ENCODE data around the gene GZMA. TPM values are rescaled to one million over a fixed set of nuclear protein-coding genes. Genes with fewer than 3 reads are reported as not detected.

GZMA gene
- not detected for total RNA-seq

DNA sequence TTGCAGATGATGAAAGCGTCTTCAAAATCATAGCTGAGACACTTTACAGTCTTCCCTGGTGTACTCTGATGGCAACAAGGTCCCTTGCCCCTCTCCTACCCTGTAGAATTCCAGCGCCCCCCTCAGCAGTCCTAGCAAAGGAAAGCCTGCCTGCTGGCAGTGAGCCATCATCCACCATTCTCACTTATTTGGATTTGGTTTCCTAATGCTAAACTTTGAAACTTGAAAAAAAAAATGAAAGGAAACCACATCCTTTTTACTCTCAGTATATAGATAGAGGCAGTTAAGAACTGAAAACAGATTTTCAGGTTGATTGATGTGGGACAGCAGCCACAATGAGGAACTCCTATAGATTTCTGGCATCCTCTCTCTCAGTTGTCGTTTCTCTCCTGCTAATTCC is at the start of gene GZMA:
GZMA (plus strand) TSS at position 299 of the 400 bp plus-strand sequence; CDS start at position 336, 37 bp downstream.
- H3K27ac ChIP-seq = no peak within 1 kb of the TSS
- H3K4me3 ChIP-seq = no peak within 1 kb of the TSS
- no peaks in the 10 kb centered on the region for H3K9me3 ChIP-seq
- TF ChIP-seq, protein P1, sequence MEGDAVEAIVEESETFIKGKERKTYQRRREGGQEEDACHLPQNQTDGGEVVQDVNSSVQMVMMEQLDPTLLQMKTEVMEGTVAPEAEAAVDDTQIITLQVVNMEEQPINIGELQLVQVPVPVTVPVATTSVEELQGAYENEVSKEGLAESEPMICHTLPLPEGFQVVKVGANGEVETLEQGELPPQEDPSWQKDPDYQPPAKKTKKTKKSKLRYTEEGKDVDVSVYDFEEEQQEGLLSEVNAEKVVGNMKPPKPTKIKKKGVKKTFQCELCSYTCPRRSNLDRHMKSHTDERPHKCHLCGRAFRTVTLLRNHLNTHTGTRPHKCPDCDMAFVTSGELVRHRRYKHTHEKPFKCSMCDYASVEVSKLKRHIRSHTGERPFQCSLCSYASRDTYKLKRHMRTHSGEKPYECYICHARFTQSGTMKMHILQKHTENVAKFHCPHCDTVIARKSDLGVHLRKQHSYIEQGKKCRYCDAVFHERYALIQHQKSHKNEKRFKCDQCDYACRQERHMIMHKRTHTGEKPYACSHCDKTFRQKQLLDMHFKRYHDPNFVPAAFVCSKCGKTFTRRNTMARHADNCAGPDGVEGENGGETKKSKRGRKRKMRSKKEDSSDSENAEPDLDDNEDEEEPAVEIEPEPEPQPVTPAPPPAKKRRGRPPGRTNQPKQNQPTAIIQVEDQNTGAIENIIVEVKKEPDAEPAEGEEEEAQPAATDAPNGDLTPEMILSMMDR (IDR thresholded peaks at IDR 0.05) = no peak
- no peak for TF ChIP-seq POLR2A (IDR thresholded peaks at IDR 0.05)
- ATAC-seq = no peak
- H3K27me3 ChIP-seq = no peaks in the 10 kb centered on the region
- no peaks in the 10 kb centered on the region for H3K36me3 ChIP-seq (replicated peaks in 1 of 2; ENCODE audit: insufficient read depth in 1 of 2, low read depth in 2 of 2)
- no peak for DNase-seq
- no peaks in the 10 kb centered on the region for H3K4me1 ChIP-seq
- intact Hi-C loops (cut with DNase I) = no loop called here
- 39 to 50% methylated on average over 3 of the region's 3 CpGs for WGBS, 2 donors

GRCh38 chr5:55055183-55055582 is 47.3 kb upstream of the GZMA start:
- Histone ChIP-seq H3K4me1 (no peaks in the 10 kb centered on the region), H3K4me3 (no peak overlapping the region), H3K27me3 (no peaks in the 10 kb centered on the region), H3K27ac (no peak overlapping the region), H3K36me3 (replicated peaks in 1 of 2; ENCODE audit: insufficient read depth in 1 of 2, low read depth in 2 of 2) (no peaks in the 10 kb centered on the region), H3K9me3 (peaks cover 0 to 11% (median 0%) of the 10 kb centered on the region in 3 donors)
- no peak for DNase-seq
- WGBS, 2 donors = 45 to 55% methylated on average over 2 of the region's 2 CpGs
- intact Hi-C loops (cut with DNase I) = no loop called here
- TF ChIP-seq, protein P1 (IDR thresholded peaks at IDR 0.05) = no peak
- TF ChIP-seq POLR2A (IDR thresholded peaks at IDR 0.05) = no peak
- ATAC-seq = no peak

GRCh38 chr5:55062039-55062779 is 40.2 kb upstream of the GZMA start:
- H3K27ac ChIP-seq = no peak overlapping the region
- no peaks in the 10 kb centered on the region for H3K9me3 ChIP-seq
- intact Hi-C loops (cut with DNase I) = no loop called here
- TF ChIP-seq, protein P1 (IDR thresholded peaks at IDR 0.05) = no peak
- no peak for TF ChIP-seq POLR2A (IDR thresholded peaks at IDR 0.05)
- no peak overlapping the region for H3K4me3 ChIP-seq
- ATAC-seq (no peak), DNase-seq (peak in 1 of 4 donors; percentile 6)
- H3K4me1 ChIP-seq = no peaks in the 10 kb centered on the region
- no peaks in the 10 kb centered on the region for H3K36me3 ChIP-seq (replicated peaks in 1 of 2; ENCODE audit: insufficient read depth in 1 of 2, low read depth in 2 of 2)
- 74 to 78% methylated on average over 9 of the region's 9 CpGs for WGBS, 2 donors
- H3K27me3 ChIP-seq = no peaks in the 10 kb centered on the region

DNA sequence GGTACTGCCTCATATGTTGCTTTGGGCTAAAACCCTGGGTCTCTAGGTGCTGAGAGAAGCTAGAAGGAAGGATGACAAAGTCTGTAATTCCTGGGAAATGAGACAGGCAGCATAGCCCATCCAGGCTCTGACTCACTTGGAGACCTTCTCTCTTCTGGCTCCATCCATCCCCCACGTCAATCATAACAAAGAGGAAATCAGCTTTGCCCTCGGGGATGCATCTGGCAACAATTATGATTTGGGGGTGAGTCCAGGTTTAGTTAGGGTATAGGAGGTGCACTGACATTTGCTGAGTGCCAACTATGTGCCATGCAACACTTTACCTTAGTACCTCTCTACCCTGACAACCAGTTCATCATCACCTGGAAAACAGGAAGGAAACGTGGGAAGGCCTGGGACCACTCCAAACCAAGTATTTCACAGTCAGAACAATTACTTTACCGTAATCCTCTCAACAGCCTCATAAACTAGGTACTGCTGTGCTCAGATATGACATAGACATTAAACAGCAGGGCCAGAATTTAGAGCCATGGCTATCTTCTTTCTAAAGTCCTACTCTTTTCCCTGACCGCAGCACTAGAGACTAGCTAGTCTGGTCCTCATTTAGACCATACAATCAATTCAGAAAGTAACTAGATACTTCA is 39.1 kb upstream of the GZMA start:
- DNase-seq (no peak), ATAC-seq (no peak)
- 63 to 66% methylated on average over 5 of the region's 5 CpGs for WGBS, 2 donors
- Histone ChIP-seq H3K9me3 (no peaks in the 10 kb centered on the region), H3K27ac (no peak overlapping the region), H3K4me3 (no peak overlapping the region), H3K27me3 (no peaks in the 10 kb centered on the region), H3K4me1 (no peaks in the 10 kb centered on the region), H3K36me3 (replicated peaks in 1 of 2; ENCODE audit: insufficient read depth in 1 of 2, low read depth in 2 of 2) (no peaks in the 10 kb centered on the region)
- intact Hi-C loops (cut with DNase I) = no loop called here
- TF ChIP-seq, protein P1 (IDR thresholded peaks at IDR 0.05) = no peak
- TF ChIP-seq POLR2A (IDR thresholded peaks at IDR 0.05) = no peak
